Cardiac muscle cell (in vitro differentiated cells and primary cell): ENCODE measurements around the gene VOPP1. TPM values are rescaled to one million over a fixed set of nuclear protein-coding genes. Genes with fewer than 3 reads are reported as not detected.

Experiments used
- DNase-seq, 2 donors: peaks; one replicate each; pipeline versions ENCODE4 v3.0.0 to v3.0.0-alpha.2; 2010 to 2017; ENCODE audit warnings: low read depth in 1 of 2, low spot score in 1 of 2
- H3K27ac ChIP-seq: fragments of 200-600 bp; sonication (generic); 2 replicates; pipeline ENCODE4 v1.5.1; 2016
- H3K27me3 ChIP-seq: fragments of 200-600 bp; sonication (generic); 2 replicates; pipeline ENCODE4 v1.6.0; 2016; ENCODE audit warnings: control low read depth
- H3K36me3 ChIP-seq: fragments of 200-600 bp; sonication (generic); 2 replicates; pipeline ENCODE4 v1.5.1; 2016; ENCODE audit warnings: control low read depth
- H3K4me1 ChIP-seq: fragments of 200-600 bp; sonication (generic); 2 replicates; pipeline ENCODE4 v1.8.1; 2017; ENCODE audit warnings: low read depth, mild to moderate bottlenecking, mixed run types
- H3K4me3 ChIP-seq: fragments of 200-600 bp; sonication (generic); 2 replicates; pipeline ENCODE4 v1.5.1; 2016; ENCODE audit warnings: mild to moderate bottlenecking
- H3K9me3 ChIP-seq: fragments of 200-600 bp; sonication (generic); 2 replicates; pipeline ENCODE4 v1.5.1; 2017; ENCODE audit warnings: low read depth, mild to moderate bottlenecking, control low read depth
- polyA plus RNA-seq: library from polyadenylated mRNA; unstranded; fragments of >200 nt; fragmentation: Nextera tagmentation; extraction: Ambion mirVana; gene quantifications from 2 replicates; pipeline ENCODE4 v1.2.1, GENCODE V29; 2016
- total RNA-seq: library from RNA; depleted of rRNA; stranded (reverse); fragments of >200 nt; gene quantifications from 2 replicates; pipeline ENCODE4 v1.2.3, GENCODE V29; 2016
- TF ChIP-seq, protein P1 (sequence below): IDR thresholded peaks from 2 replicates; pipeline ENCODE4 v1.5.1; 2012; ENCODE audit warnings: low read depth, mild to moderate bottlenecking, low read length

Gene VOPP1
- total and polyA plus RNA-seq, 2 experiments from 2014 or later: 9.6 to 19.3 TPM

DNA sequence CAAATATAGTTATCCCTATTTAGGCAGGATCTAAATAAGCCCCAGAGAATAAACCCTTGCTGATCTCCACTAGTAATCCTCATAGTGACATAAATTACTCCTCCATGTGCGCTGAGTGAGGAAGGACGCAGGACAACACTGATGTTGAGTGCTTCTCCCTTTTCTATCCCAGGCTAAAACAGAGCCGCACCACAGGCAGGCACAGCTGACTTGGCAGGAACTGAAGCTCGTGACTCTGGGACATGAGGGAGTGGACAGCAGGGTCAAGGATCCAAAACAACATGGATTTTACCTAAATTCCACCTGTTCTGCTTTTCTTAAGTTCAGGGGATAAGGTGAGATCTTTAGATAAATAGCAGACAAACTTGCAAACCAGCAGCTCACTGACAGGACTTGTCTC lies 46.0 kb downstream of the VOPP1 start:
- TF ChIP-seq, protein P1, sequence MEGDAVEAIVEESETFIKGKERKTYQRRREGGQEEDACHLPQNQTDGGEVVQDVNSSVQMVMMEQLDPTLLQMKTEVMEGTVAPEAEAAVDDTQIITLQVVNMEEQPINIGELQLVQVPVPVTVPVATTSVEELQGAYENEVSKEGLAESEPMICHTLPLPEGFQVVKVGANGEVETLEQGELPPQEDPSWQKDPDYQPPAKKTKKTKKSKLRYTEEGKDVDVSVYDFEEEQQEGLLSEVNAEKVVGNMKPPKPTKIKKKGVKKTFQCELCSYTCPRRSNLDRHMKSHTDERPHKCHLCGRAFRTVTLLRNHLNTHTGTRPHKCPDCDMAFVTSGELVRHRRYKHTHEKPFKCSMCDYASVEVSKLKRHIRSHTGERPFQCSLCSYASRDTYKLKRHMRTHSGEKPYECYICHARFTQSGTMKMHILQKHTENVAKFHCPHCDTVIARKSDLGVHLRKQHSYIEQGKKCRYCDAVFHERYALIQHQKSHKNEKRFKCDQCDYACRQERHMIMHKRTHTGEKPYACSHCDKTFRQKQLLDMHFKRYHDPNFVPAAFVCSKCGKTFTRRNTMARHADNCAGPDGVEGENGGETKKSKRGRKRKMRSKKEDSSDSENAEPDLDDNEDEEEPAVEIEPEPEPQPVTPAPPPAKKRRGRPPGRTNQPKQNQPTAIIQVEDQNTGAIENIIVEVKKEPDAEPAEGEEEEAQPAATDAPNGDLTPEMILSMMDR: no peak
- DNase-seq: no peak
- Histone ChIP-seq H3K27ac (no peak overlapping the region), H3K4me1 (no peaks in the 10 kb centered on the region), H3K27me3 (no peaks in the 10 kb centered on the region), H3K9me3 (no peaks in the 10 kb centered on the region), H3K4me3 (no peak overlapping the region), H3K36me3 (no peaks in the 10 kb centered on the region)

DNA sequence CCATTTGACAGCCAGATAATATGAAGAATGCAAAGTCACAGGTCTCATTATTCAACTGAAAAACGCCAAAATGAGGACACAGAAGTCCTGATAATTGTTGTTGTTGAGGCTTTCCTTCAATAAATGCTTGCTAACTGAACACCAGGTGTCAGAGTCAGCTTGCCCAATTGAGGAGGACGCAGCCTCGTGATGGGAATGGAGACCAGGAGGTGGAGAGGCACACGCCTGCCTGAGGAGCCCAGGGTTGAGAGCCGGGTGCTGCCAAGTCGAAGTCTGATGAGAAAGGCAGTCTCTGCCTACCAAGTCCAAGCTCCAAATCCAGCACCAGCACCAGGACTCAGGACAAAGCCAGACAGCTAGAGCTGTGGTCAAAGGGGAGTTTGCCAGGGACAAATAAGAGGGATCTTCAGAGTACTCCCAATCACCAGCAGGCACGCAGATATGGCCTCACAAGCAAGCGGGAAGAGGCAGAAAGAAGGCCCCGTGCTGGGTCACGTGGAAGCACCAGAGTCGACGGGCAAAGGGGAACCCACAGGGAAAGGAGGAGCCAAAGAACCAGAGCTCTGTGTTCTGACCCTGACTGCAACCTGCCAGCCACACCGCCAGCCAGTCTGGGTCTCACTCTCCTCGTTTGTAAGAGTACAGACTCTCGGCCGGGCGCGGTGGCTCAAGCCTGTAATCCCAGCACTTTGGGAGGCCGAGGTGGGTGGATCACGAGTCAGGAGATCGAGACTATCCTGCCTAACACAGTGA lies 47.6 kb downstream of the VOPP1 start:
- Histone ChIP-seq H3K36me3 (no peaks in the 10 kb centered on the region), H3K4me3 (no peak overlapping the region), H3K27me3 (no peaks in the 10 kb centered on the region), H3K9me3 (no peaks in the 10 kb centered on the region), H3K27ac (no peak overlapping the region), H3K4me1 (no peaks in the 10 kb centered on the region)
- no peak for DNase-seq
- TF ChIP-seq, protein P1: no peak

DNA sequence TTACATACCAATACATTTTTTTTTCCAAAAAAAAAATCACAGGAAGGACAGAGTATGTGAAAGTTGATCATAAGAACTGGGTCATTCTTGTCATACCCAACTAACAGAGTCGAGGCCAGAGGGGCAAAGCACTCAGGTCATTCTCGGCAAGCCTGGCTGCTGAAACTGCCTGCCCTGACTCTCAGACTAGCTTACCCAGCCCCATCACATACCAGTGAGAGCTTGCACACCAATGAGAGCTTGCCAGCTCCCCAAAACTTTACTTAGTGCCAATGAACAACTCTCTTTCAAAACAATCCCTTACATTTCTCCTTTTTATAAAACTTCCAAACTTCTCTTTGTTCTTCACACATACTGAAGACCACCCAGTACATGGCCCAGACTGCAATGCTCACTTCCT lies 48.9 kb downstream of the VOPP1 start:
- TF ChIP-seq, protein P1: no peak
- no peak overlapping the region for H3K27ac ChIP-seq

DNA sequence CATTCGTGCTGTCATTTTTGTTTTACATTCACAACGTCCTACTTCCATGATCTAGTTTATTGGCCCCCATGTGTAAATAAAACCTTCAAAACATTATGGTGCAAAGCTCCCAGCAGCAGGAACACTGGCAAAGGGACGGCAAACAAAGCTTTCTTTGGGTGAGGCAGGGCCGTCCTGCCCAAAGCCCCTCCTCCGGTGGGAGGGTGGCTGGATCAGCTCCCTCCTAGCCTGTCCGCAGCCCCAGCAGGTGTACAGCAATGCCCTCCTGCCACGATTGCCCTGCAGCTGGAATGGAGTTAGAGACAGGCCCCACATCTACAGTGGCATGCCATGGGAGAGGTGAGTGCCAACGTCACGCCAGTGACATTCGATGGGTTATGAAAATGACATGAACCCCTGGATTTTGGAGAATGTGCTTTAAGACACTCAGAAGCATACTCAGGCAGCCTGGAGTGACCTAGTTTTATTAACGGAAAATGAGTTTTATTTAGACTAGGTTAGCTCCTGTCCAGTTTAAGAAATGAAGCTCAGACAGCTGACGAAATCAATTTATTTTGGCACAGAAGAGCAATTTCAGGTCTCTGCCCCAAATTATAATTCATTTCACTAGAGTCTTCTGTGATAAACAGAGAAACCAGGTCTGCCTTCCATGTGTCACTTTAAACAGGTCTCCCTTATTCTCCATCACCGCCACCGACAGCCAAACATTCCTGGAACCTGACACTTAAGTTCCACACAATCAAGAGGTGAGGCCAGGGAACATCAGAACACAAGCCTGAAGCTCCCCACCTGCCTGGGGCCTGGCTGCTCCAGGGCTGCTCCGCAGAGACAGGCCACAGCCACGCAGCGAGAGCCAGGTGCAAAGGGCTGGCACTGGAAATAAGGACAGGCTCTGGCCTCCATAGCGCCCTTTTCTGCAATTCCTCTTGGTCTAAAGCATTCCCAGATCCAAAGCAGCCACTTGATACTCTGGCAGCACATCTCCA lies 50.1 kb downstream of the VOPP1 start:
- TF ChIP-seq, protein P1: no peak
- no peaks in the 10 kb centered on the region for H3K27me3 ChIP-seq
- H3K36me3 ChIP-seq: no peaks in the 10 kb centered on the region
- H3K4me1 ChIP-seq: no peaks in the 10 kb centered on the region
- H3K27ac ChIP-seq: no peak overlapping the region
- no peak overlapping the region for H3K4me3 ChIP-seq
- no peak for DNase-seq
- no peaks in the 10 kb centered on the region for H3K9me3 ChIP-seq

More for the DNA sequence above, 48.9 kb downstream of the VOPP1 start:
- no peaks in the 10 kb centered on the region for H3K4me1 ChIP-seq
- H3K36me3 ChIP-seq: no peaks in the 10 kb centered on the region
- no peak for DNase-seq
- H3K27me3 ChIP-seq: no peaks in the 10 kb centered on the region
- no peaks in the 10 kb centered on the region for H3K9me3 ChIP-seq
- H3K4me3 ChIP-seq: no peak overlapping the region

DNA sequence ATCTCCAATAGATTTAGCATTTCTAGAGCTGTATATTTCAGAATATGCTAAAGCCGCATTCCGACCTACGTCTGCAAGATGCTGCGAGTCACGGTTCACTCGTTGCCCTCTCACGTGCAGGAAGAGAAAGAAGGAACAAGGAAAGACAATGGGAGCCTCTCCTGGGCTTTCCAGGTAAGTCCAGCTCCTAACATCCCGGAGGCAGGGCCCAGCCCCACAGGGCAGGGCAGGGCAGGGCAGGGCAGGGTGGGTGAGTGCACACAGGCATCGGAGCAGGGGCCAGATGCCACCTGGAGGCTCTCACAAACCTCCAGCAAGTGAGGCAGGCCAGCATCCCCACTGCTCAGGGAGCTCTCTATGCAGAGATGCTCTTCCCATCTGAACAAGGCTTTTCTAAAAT lies 50.8 kb downstream of the VOPP1 start:
- TF ChIP-seq, protein P1: no peak
- no peak overlapping the region for H3K4me3 ChIP-seq
- H3K36me3 ChIP-seq: no peaks in the 10 kb centered on the region
- peaks cover 1% of the 10 kb centered on the region for H3K4me1 ChIP-seq
- H3K27ac ChIP-seq: no peak overlapping the region
- no peak for DNase-seq
- no peaks in the 10 kb centered on the region for H3K27me3 ChIP-seq
- no peaks in the 10 kb centered on the region for H3K9me3 ChIP-seq
